Activated T-cell treated with anti-CD3 and anti-CD28 coated beads for 4 hours (primary cell): ENCODE measurements around the gene FHL5.
"Not testable (repeated sequence)": the region's sequence is repeated elsewhere in the genome, so short reads cannot be mapped to it uniquely, and the experiment has no call there.

Experiments used
- DNase-seq: peaks from one replicate; pipeline ENCODE4 v3.0.0-alpha.2; 2020

The FHL5 gene

GRCh38 chr6:96562886-96563285 lies at the start of gene FHL5:
Gene FHL5 (plus strand): TSS chr6:96563128. CDS start chr6:96603614, 40,486 bp downstream.
- no peak for DNase-seq

DNA sequence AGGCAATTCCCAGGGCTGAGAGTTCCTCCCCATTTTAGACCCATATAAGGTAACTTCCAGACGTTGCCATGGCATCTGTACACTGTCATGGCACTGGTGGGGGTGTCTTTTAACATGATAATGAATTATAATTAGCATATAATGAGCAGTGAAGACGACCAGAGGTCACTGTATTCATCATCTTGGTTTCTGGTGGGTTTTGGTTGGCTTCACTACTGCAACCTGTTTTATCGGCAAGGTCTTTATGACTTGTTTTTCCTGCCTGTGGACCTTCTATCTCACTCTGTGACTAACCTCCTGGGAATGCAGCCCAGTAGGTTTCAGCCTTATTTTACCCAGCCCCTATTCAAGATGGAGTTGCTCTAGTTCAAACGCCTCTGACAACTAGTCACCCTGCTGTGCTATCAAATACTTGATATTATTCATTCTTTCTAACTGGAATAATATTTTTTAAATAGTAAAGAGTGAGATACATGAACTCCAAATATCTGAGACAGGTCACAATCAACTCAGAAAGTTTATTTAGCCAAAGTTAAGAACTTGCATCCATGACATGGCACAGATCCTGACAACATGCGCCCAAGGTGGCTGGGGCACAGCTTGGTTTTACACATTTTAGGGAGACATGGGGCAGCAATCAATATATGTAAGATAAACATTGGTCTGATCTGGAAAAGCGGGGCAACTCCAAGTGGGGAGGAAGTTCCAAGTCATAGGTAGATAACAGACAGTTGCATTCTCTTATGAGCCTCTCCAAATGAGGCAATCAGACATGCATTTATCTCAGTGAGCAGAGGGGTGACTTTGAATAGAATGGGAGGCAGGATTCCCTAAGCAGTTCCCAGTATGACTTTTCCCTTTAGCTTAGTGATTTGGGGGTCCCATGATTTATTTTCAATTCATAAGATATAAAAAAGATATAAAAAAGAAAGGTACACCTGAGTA lies 42.5 kb upstream of the FHL5 start:
- DNase-seq, result no peak

DNA sequence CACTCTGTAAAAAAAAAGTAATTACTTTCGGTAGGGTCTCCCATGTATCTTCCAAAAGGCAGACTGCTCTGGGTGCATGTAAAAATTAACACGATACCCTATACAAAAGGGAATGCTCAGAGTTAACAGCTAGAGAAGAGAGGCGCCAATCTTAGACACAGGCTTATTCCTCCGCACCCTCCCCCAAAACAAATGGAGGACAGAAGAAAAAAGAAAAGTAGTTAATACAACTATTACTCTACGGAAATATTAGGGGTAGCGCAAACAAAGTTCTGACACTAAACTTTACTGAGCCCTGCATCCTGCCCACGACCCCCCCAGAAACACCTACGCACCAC lies 41.7 kb upstream of the FHL5 start:
- DNase-seq, result no peak

GRCh38 chr6:96521644-96522464 lies 41.1 kb upstream of the FHL5 start, which contains the start of gene UFL1:
Gene UFL1 (plus strand): TSS chr6:96521806. CDS start chr6:96521874, 68 bp downstream.
- DNase-seq, result peak; percentile 92

- no peak for DNase-seq
These were observed 40.4 kb upstream of the FHL5 start for GRCh38 chr6:96522465-96523009.

DNA sequence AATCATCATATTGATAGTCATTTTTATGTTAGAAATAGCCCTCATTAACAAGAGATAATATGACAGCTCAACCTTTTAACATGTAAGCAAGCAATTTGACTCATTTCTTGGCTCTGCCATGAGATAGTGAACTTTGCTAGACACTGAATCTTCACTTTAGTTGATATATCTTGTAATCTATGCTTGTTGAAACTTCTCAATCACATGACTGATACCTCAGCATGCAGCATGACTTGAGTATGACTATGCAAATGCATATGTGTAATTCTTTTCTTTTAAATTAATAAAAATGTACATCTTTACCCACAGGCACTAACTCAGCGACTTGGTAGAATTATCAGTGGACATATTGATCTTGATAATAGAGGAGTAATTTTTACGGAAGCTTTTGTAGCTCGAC lies 34.7 kb upstream of the FHL5 start:
- DNase-seq, result no peak

GRCh38 chr6:96532399-96532798 lies 30.5 kb upstream of the FHL5 start:
- no peak for DNase-seq

- no peak for DNase-seq
These were observed 25.2 kb upstream of the FHL5 start for GRCh38 chr6:96537726-96538125.

GRCh38 chr6:96542702-96543101 lies 20.2 kb upstream of the FHL5 start:
- no peak for DNase-seq

GRCh38 chr6:96545882-96546281 lies 17.0 kb upstream of the FHL5 start:
- DNase-seq, result no peak

GRCh38 chr6:96547654-96548053 lies 15.3 kb upstream of the FHL5 start:
- DNase-seq, result no peak

DNA sequence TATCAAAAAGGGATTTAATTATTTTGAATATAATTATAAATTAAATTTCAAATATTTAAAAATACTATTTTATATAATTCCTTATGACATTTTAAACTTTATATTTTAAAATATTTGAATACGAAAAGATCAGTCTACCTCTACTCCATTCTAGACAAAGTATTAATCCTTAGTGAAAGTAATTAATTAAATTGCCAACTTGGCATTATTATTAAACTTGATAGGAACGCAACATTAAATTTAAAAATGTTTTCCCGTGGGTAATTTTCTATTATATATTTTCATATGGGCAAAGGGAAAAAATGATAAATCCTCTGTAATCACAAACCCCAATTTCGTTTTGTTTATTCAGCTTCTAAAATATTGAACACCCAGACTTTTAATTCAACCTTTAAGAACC lies 8.4 kb upstream of the FHL5 start:
- no peak for DNase-seq

DNA sequence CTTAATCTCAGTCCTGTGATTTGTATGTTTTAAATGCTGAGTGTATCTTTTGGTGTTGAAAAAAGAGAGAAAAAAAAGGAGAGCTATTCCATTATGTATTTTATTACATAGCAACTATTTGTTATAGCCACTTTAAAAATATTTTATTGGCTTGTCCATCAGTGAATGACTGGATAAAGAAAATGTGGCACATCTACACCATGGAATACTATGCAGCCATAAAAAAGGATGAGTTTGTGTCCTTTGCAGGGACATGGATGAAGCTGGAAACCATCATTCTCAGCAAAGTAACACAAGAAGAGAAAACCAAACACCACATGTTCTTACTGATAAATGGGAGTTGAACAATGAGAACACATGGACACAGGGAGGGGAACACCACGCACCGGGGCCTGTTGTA lies 3.2 kb upstream of the FHL5 start:
- not testable (repeated sequence) for DNase-seq

DNA sequence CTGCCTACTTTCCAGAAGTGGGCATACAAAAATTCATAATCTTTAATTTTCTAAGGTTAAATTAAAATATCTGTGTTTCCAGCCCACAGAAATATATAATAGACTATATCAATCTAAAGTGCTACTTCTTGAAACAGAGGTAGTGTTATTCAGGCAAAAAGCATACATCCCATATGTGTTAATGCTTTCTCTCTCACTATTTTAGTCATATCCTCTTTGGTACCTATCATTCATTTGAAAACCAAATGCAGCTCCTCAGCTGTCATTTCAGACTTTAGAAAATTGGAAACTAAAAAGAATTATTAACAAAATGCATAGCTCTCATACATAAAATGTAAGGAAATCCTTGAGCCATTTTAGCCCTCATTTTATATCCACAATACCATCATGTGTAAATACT lies 925 bp downstream of the FHL5 start:
- no peak for DNase-seq

GRCh38 chr6:96570053-96570452 lies 7.1 kb downstream of the FHL5 start:
- no peak for DNase-seq

GRCh38 chr6:96571551-96571950 lies 8.6 kb downstream of the FHL5 start:
- DNase-seq, result no peak

DNA sequence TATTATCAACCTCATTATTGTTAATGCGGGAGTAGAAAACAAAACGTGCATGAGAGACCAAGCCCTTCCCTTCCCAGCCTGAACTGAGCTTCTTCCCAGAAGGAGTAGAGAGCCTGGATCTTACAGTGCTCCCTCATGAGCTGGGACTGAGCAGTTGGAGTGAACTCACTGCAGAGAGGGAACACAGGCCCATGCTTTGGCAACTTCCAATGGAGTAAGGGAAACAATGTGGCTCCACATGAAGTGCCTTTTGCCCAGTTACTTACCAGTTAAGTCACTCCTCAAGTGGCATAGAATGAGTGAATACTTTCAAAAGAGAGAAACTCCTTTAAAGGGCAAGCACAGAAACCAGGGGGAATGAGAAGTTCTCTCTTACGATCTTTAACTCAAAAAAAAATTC lies 12.4 kb downstream of the FHL5 start:
- DNase-seq, result no peak

GRCh38 chr6:96576221-96576620 lies 13.3 kb downstream of the FHL5 start:
- DNase-seq, result no peak

DNA sequence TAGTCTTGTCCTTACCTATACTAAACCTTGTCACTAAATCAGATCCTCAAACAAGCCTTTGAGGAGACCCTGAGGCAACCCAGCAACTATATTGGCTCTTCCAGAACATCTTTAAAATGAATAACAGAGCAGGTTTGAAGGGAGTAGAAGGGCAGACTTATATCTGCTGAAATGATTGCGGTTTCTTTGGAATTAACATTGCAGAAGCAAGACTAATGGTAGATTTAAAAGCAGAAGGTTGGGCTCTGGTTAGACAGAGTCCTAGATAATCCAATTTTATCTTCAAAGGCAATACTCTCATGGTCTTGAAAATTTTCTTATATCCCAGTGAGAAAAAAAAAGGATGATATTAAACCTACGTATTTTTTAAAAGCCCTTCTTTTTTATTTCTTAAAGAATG lies 19.1 kb downstream of the FHL5 start:
- no peak for DNase-seq

DNA sequence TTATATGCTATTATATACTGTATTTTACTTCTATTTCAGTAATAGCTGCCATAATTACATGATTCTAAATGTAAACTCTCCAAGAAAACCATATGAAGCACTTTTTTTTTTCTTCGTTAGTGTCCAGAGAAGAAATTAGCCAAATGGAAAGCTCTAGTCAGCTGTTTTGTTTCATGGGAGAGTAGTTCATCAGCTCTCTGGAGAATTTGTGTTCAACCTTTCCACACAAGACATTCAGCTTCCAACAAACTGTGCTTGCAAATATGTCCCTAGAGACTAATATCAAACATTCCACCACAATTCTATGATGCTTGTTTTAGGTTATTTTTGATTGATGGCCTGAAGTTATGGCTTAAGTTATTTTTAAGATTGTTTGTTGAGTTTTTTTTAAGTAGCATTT lies 19.5 kb downstream of the FHL5 start:
- no peak for DNase-seq

GRCh38 chr6:96604420-96604819 lies 41.5 kb downstream of the FHL5 start:
- no peak for DNase-seq

- DNase-seq, result no peak
These were observed 45.1 kb downstream of the FHL5 start for GRCh38 chr6:96608074-96608473.

DNA sequence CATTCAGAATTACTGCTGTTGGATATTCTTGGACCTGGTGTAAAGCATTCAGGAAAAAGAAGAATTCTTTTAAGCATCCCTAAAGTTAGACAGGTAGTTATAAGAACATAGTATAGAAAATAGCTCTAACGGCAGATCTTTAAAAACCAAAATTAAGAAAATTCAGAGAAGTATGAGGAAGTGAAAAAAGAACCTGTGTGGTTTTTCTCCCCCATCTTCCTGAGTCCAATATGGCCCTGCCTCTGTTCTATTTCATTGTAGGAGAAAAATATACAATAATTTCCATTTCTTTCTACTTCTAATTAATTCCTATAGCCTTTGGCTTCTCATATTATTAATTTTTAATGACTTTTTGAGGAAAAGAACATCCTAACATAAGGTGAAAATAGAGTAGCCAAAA lies 47.1 kb downstream of the FHL5 start:
- no peak for DNase-seq
